ENCODE data around the gene CCDC102B.
"Not testable (repeated sequence)": the region's sequence is repeated elsewhere in the genome, so short reads cannot be mapped to it uniquely, and the experiment has no call there.

Gene CCDC102B

GRCh38 chr18:68826121-68826520 lies 28.2 kb downstream of the CCDC102B start:
- DNase-seq (ENCODE audit: low read depth in 1 of 2, low spot score in 1 of 2), result no peak

DNA sequence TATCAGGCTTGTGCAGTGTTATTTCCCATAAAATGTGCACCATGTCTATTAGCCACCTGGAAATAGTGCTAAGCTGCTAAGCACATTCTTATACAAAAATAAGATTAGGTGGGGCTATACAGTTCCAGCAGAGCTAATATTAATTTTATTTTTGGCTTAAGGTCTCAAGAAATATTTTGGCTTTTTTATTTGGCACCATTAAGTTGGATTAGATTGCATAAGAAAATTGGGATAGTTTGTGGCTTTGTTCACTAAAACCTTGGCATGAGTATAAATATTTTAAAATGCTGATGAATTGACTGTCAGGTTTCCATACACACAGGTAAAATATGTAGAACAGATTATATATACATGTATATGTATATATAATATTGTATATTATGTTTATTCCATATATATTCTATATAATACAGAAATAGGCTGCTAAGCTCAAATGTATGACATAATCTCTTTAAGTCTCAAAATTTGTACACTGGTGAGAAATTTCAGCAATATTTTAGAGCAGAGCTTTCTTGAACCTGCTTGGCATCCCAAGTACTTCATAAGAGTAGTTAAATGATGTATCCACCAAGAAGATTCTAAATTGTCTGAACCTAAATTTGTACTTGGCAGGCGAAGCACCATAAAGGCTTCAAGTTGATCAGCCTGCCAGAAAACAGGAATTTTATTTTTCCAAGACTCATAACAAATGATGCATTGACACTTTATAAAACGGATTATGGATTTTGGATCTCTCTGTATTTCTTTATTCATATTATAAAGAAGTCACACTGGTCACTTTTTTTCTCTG lies 32.6 kb downstream of the CCDC102B start:
- no peak for DNase-seq (ENCODE audit: low read depth in 1 of 2, low spot score in 1 of 2)

GRCh38 chr18:68833756-68834155 lies 35.9 kb downstream of the CCDC102B start:
- DNase-seq (ENCODE audit: low read depth in 1 of 2, low spot score in 1 of 2), result no peak

DNA sequence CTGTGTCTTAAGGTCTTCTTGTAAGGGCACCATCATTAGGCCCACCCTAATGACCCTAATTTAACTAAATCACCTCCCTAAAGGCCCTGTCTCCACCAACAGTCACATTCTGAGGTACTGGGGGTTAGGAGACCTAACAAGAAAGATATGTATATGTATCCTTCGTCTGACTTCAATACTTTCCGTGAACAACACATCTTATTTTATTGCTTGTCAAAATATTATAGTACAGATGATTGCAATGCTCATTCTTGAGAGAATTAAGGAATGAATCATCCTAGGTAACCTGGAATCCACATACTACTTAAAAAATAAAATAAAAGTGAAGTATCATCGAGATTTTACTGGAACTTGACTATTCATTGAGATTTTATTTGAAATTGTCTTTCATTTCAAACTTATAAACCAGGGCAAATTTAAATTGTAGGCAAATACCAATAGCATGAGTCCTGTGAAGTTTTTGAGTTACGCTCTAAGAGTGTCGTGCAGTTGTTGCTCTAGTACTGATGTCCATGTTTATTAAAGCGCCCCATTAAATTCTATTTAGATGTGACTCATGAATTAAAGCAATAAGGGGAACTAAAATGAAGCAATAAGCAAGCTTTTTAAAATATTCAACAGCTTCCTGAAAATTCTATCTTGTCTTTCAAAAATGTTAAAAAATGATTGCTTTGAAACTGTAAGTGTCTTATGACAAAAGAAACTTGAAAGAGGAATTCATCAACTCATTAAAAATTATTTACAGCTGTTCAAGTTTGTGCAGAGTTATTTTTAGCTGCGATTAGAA lies 40.0 kb downstream of the CCDC102B start:
- DNase-seq (ENCODE audit: low read depth in 1 of 2, low spot score in 1 of 2), result no peak

GRCh38 chr18:68839701-68840100 lies 41.8 kb downstream of the CCDC102B start:
- no peak for DNase-seq (ENCODE audit: low read depth in 1 of 2, low spot score in 1 of 2)

GRCh38 chr18:68840554-68841263 lies 42.8 kb downstream of the CCDC102B start:
- DNase-seq (ENCODE audit: low read depth in 1 of 2, low spot score in 1 of 2), result no peak

DNA sequence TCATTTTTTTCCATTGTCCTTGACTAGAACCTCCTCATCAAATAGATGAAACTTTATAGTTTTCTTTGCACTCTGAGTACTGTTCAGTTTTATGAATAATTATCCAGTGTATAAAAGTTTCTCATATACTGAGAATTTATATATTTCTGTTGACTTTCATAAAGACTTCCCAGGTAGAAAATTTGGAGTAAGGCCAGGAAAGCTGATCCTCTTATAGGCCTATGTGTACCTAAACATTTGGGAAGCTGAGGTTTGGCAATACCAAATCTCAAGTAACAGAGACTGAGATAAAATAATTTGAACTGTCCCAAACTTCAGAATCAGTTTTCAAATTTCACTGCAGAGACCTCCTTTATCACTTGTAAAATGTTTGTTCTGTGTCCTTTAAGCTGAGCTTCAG lies 43.4 kb downstream of the CCDC102B start:
- no peak for DNase-seq (ENCODE audit: low read depth in 1 of 2, low spot score in 1 of 2)

DNA sequence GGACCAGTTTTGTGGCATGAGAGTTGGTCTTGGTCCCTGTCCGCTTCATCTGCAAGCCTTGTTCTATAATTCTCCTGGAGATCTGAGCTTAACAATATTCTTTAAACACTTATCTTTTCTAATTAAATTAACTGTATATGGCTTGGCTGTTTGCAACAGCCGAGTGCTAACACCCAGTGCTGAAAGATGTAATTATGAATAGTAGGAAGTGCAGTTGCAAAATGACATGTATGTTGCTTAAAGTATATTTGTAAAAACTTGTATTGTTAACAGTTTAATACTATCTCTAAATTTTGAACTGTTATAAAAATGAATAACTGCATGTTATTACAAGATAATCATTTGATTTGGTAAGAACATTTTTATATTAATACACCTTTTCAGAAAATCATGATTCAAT lies 45.1 kb downstream of the CCDC102B start:
- DNase-seq (ENCODE audit: low read depth in 1 of 2, low spot score in 1 of 2), result no peak

DNA sequence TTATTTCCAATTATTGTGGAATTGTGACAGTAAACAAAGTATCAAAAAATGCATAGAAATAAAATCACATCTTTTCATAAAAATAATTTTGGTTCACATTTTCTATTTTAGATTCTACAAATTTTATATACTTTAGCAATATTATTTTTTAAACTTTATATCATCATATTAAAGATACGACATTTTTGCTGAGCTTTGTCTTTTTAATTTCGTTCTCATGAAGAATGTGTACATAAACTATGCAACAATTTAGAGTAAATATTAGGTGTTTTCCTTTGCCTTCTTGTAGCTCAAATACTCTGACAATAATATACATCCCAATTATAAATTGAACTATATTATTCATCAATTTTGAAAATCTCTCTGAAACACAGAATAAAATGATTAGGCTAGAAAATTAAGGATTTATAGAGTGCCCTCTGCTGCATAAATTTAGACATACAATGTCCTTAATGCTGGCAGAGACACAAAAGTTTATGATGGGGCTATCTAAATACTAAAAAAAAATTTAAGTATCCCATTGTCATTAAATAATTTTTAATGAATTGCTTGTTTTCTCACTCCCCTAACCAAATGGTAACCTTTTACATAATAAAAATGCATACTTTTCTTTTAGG lies 45.7 kb downstream of the CCDC102B start:
- no peak for DNase-seq (ENCODE audit: low read depth in 1 of 2, low spot score in 1 of 2)

DNA sequence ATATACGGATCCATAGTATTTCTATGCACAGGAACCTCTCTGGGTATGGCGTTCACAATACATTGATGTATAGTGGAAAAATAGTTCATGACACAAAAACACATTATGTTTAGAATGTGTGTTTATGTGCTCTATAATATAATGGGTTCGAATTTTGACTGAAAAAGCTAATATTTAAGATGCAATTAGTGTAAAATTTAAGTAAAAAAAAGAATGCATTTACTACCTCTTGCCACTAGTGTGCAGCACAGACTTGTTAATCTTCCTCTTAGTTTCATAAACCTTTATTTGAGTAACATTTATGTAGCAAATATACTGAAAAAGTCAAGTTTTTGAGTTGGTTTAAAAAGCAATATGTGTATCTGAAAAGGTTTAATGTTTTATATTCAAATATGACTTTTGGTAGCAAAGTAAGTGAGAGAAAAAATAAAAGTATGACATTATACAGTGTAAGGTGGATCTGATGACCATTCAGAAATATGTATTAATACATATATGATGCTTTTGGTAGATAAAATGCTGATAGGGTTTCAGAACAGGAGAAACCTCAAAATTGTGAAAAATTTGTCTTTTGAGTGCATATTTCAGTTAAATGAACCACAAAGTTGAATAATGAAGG lies 49.4 kb downstream of the CCDC102B start:
- DNase-seq (ENCODE audit: low read depth in 1 of 2, low spot score in 1 of 2), result no peak

DNA sequence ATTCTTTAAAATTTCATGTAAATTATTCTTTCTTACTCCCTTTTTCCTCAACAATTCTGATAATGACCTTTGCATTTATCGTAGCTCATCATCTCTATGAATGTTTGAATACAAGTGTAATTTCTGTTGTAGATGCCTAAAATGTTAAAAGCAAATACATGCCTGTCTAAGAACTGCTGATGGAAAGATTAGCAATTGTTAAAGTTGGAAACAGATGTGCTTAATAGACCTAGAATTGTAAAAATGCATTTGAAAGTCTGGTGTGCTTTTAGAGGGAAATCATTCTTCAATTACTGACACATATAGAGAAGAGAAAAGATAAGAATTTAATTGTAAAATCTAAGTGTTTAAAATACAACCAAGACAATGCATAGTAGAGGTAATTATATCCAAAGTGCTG lies 50.4 kb downstream of the CCDC102B start:
- no peak for DNase-seq (ENCODE audit: low read depth in 1 of 2, low spot score in 1 of 2)

DNA sequence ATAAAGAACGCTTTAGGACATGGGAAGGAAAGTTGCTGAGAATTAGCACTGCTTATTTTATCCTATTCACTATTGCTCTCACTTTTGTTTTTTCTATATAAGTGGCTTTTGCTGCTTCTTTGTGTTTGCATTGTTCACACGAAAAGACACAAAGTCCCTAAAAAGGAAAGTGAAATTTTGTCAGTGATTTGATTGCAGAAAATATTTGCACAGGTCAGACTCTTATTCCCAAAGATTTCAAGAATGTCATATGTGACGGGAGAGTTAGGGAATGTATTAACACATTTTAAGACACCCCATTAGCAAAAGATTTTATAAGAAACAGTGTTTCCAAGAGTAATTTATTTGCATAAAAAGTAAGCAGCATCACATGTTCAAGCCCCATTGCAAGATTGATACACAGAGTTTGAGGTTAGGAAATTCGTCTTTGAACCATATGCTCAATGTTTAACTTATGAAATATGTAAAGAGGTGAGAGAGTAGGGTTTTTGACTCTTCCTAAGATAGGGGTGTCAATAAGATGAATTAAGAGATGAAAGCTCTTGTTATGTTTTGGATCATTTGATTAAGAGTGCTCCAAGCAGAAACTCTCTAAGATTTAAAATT lies 57.0 kb downstream of the CCDC102B start:
- no peak for DNase-seq (ENCODE audit: low read depth in 1 of 2, low spot score in 1 of 2)

DNA sequence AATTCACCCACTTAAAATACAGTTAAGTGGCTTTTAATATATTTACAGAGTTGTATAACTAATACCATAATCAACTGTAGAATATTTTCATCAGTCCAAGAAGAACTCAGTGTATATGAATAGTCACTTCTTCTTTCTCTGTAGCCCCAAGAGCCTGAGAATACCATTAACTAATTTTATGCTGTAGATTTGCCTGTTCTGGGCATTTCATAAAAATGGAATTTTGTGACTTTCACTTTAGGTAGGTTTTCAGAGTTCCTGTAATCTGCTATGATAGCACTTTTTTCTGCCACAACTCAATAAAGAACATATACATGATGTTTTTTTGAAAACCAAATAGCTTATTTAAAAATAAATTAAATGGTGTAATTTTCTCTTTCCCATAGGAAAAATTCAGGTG lies 57.6 kb downstream of the CCDC102B start:
- DNase-seq (ENCODE audit: low read depth in 1 of 2, low spot score in 1 of 2), result no peak

DNA sequence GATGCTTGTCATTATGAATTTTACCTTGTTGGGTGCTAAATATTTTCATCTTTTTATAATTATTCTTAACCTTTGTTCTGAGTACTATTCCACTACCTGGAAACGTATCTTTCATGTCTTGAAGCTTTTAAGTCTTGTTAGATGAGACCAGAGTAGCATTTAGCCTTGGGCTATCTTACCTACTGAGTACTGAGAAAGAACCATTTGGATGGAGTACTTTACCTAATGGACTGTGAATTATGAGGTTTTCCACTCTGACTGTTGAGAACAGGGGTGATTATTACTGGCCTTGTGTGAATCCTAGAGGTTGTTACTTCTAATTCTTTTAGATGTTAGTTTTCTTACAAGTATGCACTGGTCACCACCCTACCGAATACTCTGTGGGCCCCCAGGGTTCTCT lies 63.5 kb downstream of the CCDC102B start:
- DNase-seq (ENCODE audit: low read depth in 1 of 2, low spot score in 1 of 2), result no peak

GRCh38 chr18:68865021-68865420 lies 67.1 kb downstream of the CCDC102B start:
- DNase-seq (ENCODE audit: low read depth in 1 of 2, low spot score in 1 of 2), result no peak

GRCh38 chr18:68865503-68865902 lies 67.6 kb downstream of the CCDC102B start:
- no peak for DNase-seq (ENCODE audit: low read depth in 1 of 2, low spot score in 1 of 2)

DNA sequence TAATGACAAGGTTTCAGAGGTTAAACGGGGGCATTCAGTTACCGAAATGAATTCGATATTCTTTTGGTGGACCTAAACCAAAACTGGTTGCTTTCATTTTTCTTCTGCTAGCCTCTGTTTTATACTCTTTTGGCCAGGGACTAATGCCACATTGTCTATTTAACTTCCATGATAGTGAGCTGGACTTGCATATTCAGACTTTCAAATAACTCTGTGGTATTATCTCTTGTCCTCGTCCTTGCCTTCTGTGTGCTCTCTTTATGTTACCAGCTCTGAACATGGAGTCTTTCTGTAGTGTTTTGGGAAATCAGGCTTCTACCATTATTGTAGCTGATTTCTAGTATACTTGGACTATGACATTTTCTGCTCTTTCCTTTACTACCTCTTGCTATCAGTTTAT lies 75.1 kb downstream of the CCDC102B start:
- DNase-seq (ENCODE audit: low read depth in 1 of 2, low spot score in 1 of 2), result no peak

- no peak for DNase-seq (ENCODE audit: low read depth in 1 of 2, low spot score in 1 of 2)
Measured at GRCh38 chr18:68874361-68874760, 76.5 kb downstream of the CCDC102B start.

DNA sequence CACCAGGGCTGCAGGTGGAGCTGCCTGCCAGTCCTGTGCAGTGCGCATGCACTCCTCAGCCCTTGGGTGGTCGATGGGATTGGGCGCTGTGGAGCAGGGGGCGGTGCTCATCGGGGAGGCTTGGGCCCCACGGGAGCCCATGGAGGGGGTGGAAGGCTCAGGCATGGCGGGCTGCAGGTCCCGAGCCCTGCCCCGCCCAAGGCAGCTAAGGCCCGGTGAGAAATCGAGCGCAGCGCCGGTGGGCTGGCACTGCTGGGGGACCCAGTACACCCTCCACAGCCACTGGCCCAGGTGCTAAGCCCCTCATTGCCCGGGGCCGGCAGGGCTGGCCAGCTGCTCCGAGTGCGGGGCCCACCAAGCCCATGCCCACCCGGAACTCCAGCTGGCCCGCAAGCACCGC lies 82.1 kb downstream of the CCDC102B start:
- not testable (repeated sequence) for DNase-seq (ENCODE audit: low read depth in 1 of 2, low spot score in 1 of 2)

- no peak for DNase-seq (ENCODE audit: low read depth in 1 of 2, low spot score in 1 of 2)
Measured at GRCh38 chr18:68887410-68887809, 89.5 kb downstream of the CCDC102B start.

- DNase-seq (ENCODE audit: low read depth in 1 of 2, low spot score in 1 of 2), result no peak
Measured at GRCh38 chr18:68893354-68893753, 95.5 kb downstream of the CCDC102B start.

All from activated CD4-positive, alpha-beta T cell treated with anti-CD3 and anti-CD28 coated beads, Interleukin-2, amount 50 U/mL, for 24 hours (primary cell).